Fibroblast of villous mesenchyme (primary cell): ENCODE results near the gene ETNK1. TPM values are rescaled to one million over a fixed set of nuclear protein-coding genes. Genes with fewer than 3 reads are reported as not detected.

Experiments used
- DNase-seq: peaks from one replicate; pipeline ENCODE4 v3.0.0-alpha.2; 2010; ENCODE audit warnings: low read depth
- H3K4me3 ChIP-seq: 2 replicates; pipeline ENCODE4 v1.5.1; 2011; ENCODE audit warnings: low read depth, mild to moderate bottlenecking, low read length
- small RNA-seq: library from RNA; depleted of rRNA; stranded (forward); fragments of <200 nt; gene quantifications from one replicate; pipeline ENCODE3, GENCODE V24; 2012
- total RNA-seq: library from RNA; depleted of rRNA; stranded (reverse); fragments of >200 nt; gene quantifications from 2 replicates; pipeline ENCODE4 v1.2.3, GENCODE V29; 2012
- TF ChIP-seq, protein P1 (sequence below): IDR thresholded peaks from 2 replicates; pipeline ENCODE4 v1.5.1; 2012; ENCODE audit warnings: low read depth, mild to moderate bottlenecking, low read length; ENCODE audit not compliant: insufficient read depth

ETNK1 gene
- total RNA-seq, 1 donor: 70.8 TPM

DNA sequence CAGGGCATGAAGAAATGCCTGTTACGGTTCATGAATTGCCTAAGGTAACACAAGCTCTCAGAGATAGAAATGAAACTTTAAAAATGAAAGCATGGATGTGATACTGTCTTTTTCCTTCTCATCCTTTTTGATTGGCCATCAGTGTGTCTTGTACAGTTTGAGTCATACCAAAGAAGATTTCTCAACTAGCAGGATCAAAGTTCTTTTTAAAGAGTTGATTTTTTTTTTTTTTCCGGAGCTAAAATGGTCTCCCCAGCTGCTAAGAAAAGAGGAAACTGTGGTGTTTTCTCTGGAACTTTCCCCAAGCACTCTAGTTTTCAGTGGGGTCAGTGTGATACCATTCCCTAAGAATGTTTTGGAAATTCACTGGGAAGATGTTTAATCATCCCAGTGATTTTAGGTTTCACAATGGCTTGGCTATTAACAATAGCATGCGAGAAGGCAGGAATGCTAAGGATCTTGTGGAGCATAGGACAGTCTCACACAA, 105.0 kb downstream of the ETNK1 start:
- TF ChIP-seq, protein P1, sequence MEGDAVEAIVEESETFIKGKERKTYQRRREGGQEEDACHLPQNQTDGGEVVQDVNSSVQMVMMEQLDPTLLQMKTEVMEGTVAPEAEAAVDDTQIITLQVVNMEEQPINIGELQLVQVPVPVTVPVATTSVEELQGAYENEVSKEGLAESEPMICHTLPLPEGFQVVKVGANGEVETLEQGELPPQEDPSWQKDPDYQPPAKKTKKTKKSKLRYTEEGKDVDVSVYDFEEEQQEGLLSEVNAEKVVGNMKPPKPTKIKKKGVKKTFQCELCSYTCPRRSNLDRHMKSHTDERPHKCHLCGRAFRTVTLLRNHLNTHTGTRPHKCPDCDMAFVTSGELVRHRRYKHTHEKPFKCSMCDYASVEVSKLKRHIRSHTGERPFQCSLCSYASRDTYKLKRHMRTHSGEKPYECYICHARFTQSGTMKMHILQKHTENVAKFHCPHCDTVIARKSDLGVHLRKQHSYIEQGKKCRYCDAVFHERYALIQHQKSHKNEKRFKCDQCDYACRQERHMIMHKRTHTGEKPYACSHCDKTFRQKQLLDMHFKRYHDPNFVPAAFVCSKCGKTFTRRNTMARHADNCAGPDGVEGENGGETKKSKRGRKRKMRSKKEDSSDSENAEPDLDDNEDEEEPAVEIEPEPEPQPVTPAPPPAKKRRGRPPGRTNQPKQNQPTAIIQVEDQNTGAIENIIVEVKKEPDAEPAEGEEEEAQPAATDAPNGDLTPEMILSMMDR: no peak
- no peak overlapping the region for H3K4me3 ChIP-seq
- DNase-seq: peak; percentile 67

DNA sequence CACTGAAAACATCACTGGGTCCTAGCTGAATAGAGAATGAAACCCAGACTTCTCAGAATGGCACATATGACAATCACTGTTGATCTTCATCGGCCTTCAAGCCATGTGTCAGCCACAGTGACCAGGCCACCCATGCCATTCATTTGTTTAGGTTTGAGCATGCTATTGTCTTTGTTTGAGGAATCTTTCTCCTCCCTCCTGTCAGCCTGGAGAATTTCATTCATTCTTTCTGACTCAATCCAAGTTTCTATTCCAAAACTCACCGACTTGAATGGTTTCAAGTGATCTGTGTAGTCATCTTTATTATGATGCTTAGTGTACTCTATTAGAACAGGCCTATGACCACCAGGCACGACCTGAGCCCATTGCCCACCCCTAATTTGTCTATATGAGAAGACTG, 106.3 kb downstream of the ETNK1 start:
- no peak overlapping the region for H3K4me3 ChIP-seq
- no peak for DNase-seq
- TF ChIP-seq, protein P1: no peak

DNA sequence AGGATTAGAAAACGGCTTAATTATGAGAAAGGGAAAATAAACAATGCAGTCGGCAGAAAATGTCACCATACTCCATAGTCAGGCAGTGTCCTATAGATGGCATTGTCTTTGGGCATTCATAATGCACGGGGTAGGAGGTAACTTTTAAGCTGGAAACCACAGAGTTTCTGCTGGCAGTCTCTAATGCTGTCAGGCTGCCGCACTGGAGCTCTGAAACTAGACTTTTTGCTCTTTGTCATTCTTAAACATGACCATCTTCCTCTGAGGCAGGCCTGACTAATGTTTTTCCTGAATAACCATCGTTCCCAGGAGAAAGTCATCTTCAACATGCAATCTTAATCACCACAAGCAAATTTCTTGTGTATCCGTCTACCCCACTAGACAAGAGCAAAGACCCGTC, 108.8 kb downstream of the ETNK1 start:
- no peak for DNase-seq
- TF ChIP-seq, protein P1: no peak
- no peak overlapping the region for H3K4me3 ChIP-seq

DNA sequence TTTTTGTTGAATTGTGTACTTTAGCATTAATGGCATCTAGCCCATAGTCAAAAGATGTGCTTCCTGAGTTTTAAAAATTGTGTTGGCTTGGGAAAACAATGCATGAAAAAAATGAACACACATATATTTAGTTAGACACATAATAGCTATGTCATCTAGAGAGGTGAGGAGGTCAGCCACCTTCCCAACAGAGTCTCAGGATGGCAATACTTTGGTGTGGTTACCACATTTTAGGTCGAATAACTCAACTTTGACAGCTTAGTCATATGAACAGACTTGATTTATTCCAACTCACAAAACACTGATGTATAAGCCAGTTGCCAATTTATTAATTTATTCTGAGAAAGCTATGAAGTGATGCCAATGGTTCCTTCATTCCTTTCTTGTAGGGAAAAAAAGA, 114.0 kb downstream of the ETNK1 start:
- peak; percentile 20 for DNase-seq
- TF ChIP-seq, protein P1: no peak
- H3K4me3 ChIP-seq: no peak overlapping the region

Small RNA genes within 50 kb of the gene (small RNA-seq; reads per million reads assigned to genes)
- gene RPS27P22: not detected

Other genes starting within 250 kb of the ETNK1 start
- gene C2CD5, start 80.6 kb upstream of the ETNK1 start, total RNA-seq: 18.4 and 22.0 TPM in 2 replicates